HG02678 (cell line): ENCODE results near the gene TMEM41B.
"Not testable (repeated sequence)": the region's sequence is repeated elsewhere in the genome, so short reads cannot be mapped to it uniquely, and the experiment has no call there.

Experiments
- ATAC-seq: cut with Tn5 transposase; IDR thresholded peaks from one replicate; pipeline ENCODE4 v1.9.1; 2021; ENCODE audit warnings: mild to moderate bottlenecking, moderate library complexity; ENCODE audit not compliant: unreplicated experiment

Gene TMEM41B

DNA sequence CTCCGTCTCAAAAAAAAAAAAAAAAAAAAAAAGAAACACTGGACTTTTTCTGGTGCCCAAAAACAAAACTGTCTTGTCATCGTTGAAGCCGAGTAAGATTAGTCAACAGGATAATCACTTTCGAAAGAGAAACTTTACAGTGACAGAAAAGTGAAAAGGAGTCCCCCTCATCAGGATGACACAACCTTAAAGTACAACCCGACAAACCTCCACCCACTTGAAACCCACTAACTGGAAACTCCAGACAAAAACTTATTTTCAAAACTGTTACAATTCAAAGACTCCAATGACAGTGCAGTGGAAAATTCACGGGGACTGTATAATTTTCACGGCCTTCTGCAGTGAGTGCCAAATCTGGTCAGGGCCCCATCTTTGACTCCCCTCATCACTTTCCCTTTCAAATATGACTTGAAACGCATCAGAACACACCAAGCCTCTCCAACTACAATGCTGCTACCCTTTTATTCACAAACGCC, 50.5 kb downstream of the TMEM41B start:
- ATAC-seq = peak; percentile 70

DNA sequence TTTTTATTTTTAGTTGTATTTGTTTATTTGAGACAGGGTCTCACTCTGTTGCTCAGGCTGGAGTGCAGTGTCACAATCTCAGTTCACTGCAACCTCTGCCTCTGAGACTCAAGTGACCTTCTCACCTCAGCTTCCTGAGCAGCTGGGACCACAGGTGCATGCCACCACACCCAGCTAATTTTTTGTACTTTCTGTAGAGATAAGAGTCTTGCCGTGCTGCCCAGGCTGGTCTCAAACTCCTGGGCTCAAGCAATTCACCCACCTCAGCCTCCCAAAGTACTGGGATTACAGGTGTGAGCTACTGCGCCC, 53.6 kb downstream of the TMEM41B start:
- ATAC-seq = not testable (repeated sequence)

DNA sequence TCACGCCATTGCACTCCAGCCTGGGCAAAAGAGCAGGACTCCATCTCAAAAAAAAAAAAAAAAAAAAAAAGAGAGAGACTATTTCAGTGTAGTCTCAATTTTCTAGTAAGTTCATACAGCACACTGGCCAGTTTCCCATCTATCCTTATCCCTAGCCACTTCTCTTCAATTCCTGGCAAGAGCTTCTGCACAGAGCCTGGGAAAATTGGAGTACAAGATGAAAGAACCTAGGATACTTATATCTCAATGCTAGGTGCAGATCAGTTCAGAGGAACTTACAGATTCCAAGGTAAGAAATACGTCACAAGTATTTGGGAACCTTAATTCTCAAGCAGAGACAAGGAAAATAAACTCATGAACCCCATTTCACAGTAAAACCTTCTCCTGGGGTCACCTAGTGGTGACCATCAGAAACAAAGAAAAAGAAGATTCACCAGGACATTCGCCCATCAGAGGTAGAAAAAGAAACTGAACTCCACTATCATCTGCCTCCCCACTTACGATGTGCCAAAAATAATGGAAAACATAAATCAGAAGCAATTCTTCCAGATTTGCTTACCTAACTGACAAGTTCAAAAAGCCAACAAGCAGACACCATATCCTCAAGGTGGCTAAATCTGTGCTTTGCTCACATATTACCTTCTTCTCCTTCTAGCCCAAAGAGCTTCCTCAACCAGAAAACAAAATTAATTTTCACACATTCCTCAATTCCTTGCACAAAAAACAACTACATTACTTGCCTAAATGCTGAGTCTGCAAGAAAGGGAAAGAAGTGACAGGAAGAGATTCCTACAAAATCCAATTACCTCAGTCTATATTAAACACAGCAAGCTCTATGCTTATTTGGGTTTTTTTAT, 54.2 kb downstream of the TMEM41B start:
- no peak for ATAC-seq

DNA sequence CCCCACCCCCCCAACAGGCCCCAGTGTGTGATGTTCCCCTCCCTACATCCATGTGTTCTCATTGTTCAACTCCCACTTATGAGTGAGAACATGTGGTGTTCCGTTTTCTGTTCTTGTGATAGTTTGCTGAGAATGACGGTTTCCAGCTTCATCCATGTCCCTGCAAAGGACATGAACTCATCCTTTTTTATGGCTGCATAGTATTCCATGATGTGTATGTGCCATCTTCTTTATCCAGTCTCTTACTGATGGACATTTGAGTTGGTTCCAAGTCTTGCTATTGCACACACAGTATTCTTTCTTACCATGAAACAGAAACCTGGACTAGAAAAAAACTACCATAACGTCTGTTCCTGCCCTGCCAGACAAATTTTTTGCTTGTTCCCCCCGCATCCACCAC, 56.1 kb downstream of the TMEM41B start:
- ATAC-seq = not testable (repeated sequence)

GRCh38 chr11:9254416-9254815, 60.0 kb downstream of the TMEM41B start:
- no peak for ATAC-seq

- no peak for ATAC-seq
These were observed 61.3 kb downstream of the TMEM41B start for GRCh38 chr11:9253086-9253485.

DNA sequence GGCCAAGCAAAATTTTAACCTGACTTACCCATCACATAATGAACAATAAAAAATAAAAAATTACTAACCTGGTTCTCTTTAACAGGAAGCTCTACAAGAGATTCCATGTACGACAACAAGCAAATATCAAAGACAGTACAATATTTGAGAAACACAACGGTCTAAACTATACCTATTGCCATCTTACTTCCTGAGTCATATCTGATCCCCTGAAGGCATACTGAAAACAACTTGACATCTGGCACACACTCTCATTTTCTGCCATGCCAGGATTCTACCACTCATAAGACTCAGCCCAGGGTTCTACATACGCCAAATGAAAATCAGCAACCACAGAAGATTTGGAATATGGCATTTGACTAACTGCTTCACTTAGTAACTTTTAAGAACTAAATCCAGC, 63.1 kb downstream of the TMEM41B start:
- no peak for ATAC-seq

- ATAC-seq = peak; percentile 81
These were observed 64.2 kb downstream of the TMEM41B start for GRCh38 chr11:9250139-9250582.

GRCh38 chr11:9249252-9249651, 65.1 kb downstream of the TMEM41B start:
- ATAC-seq = no peak

DNA sequence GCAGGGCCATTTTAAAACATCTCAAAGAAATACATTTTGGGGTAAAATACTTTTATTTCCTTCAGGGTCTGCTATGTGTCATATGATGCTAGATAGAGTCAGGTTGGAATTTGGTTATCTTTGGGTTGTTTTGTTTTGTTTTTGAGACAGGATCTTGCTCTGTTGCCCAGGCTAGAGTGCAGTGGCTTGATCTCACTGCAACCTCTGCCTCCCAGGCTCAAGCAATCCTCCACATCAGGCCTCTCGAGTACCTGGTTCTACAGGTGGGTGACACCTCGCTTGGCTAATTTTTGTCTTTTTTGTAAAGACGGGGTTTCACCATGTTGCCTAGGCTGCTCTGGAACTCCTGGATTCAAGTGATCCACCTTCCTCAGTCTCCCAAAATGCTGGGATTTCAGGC, 66.5 kb downstream of the TMEM41B start:
- no peak for ATAC-seq

DNA sequence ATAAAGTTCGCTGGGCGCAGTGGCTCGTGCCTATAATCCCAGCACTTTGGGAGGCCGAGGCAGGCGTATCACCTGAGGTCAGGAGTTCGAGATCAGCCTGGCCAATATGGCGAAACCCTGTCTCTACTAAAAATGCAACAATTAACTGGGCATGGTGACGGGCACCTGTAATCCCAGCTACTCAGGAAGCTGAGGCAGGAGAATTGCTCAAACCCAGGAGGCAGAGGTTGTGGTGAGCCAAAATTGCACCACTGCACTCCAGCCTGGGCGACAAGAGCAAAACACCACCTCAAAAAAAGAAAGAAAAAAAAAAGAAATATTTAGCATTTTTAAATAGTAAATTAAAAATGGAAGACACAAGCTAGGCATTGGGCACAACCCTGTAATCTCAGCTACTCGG, 78.2 kb downstream of the TMEM41B start:
- ATAC-seq = not testable (repeated sequence)

GRCh38 chr11:9232482-9232881, 81.9 kb downstream of the TMEM41B start:
- no peak for ATAC-seq

GRCh38 chr11:9231848-9232177, 82.6 kb downstream of the TMEM41B start:
- peak; percentile 59 for ATAC-seq
